ENCODE data around the gene ACSS2.
A peak's percentile ranks its signal among the peaks of the same experiment; 100 is the strongest.

Gene ACSS2

DNA sequence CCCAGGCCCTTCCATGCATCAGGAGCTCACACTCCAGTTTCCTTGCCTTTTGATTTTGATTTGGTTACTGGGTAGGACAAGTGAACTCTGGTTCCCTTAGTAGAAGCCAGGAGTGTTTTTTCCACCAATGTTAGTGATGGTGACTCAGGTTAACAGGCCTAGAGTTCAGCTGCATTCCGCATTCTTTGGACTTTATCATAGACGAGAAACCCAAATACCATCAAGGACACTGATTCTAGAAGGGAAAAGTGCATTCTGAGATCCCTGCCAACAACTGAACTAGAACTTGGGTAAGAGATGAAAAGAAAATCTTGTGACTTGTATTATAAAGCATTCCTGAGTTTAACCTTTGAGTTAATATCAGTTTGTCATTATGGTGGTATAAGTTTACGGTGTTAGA, 70.2 kb downstream of the ACSS2 start:
- no peak for DNase-seq (ENCODE audit: low read depth in 2 of 2)

DNA sequence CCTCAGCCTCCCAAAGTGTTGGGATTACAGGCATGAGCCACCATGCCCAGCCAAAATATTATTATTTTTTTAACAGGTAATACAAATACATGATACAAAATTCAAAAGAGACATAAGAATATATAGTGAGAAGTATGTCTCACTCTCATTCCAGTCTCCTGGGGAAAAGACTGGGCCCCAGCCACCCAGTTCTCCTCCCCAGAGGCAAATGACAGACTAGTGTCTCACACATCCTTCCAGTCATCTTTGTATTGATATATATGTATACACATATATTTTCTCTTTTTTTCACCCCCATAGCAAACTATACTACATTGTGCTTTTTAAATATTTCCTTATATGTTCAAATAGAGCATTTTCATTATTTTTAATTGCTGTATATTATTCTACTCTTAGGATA, 70.9 kb downstream of the ACSS2 start:
- no peak for DNase-seq (ENCODE audit: low read depth in 2 of 2)

DNA sequence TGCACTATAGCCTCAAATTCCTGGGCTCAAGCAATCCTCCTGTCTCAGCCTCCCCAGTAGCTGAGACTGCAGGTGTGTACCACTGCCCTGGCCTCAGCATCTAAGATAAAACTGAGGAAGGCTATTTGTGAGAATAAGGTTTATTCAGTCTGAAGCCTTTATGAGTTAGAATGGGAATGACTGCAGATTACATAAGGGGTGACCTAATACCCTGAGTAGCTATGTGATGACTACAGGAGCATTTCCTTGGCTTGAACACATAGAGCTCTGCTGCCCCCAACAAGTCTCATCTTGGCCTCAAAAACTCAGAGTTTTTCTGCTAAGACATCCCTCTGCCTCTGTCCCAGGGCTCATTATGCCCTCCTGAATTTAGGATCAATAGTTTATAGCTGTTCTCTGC, 71.6 kb downstream of the ACSS2 start:
- DNase-seq (ENCODE audit: low read depth in 2 of 2) = peak; percentile 36

DNA sequence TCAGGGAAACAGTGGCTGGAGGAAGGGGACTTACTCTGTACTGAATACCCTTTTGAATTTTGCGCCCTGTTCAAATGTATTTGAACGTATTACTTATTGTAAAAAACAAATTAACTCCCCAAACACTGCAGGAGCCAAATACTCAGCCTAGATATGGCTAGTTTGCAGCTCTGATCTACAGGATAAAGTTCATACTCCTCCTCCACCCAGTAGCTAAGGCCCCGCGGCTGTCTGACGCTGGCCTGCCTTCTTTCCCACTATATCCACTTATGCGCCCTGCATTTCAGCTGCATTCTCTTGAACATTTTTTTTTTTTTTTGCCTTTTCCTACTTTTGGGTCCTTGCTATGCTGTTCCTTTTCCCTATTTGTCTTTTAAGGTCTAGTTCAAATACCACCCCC, 72.7 kb downstream of the ACSS2 start:
- no peak for DNase-seq (ENCODE audit: low read depth in 2 of 2)

DNA sequence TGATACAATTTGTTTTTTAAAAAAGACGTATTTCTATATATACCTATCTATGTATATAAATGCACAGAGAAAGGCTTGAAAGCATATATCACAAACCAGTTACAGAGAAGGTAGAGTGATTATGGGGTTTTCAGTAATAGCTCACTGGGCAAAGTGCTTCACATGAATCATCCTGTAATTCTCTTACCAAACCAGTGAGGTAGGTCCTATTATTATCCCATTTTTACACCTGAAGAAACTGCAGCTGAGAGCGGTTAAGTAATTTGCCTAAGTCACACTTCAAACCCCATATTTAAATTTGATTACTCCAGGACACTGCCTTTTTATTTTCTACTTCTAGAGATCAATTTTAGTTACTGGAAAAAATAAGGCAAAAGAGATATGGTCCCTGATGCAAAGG, 74.8 kb downstream of the ACSS2 start:
- no peak for DNase-seq (ENCODE audit: low read depth in 2 of 2)

DNA sequence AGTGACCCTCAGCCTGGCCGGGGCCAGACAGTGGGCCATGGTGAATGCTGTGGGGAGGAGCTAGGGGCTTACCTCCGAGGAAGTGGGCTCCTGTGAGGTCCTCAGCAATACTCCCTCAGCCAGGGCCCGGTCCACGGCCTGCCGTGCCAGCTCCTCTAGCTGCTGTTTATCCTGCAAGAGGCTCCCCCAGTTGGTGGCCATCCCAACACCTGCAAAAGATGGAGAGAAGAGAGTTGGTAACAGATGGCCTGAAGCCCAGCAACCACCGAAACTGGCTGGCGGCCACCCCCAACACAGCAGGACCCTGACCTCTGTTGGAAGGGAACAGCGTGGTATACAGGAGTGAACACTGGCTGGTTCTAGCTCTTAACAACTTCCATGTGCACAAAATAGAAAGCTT, 75.2 kb downstream of the ACSS2 start:
- no peak for DNase-seq (ENCODE audit: low read depth in 2 of 2)

DNA sequence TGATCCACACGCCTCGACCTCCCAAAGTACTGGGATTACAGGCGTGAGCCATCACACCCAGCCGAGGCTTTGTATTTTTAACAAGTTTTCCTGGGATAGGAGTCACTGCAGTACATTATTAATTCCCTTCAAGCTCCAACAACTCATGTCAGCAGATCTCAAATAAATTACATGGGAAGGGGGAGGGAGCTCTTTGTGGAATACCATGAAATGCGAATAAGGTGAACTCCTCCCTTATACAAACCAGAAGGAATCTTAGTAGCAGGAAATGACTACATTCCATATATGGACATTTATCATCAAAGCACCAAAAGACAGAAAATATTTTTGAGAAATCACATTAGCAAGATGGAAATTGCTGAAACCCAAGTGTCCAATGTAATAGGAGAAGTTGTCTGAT, 76.3 kb downstream of the ACSS2 start:
- peak; percentile 47 to 60 for DNase-seq (ENCODE audit: low read depth in 2 of 2)

DNA sequence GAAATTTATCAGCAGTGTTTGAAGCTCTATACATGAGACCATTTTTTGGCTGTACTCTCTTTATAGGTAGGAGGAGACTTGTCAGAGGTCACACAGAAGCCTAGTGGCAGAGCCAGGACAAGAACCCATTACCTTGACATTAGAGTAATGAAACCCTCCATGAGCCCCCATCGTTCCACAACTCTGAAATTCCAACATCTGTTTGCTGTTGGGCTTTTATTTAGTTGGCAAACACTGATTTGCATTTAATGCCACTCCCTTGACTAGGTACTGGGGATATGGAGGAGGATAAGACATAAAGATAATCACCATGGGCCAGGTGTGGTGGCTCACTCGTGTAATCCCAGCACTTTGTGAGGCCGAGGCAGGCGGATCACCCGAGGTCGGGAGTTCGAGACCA, 77.5 kb downstream of the ACSS2 start:
- no peak for DNase-seq (ENCODE audit: low read depth in 2 of 2)

DNA sequence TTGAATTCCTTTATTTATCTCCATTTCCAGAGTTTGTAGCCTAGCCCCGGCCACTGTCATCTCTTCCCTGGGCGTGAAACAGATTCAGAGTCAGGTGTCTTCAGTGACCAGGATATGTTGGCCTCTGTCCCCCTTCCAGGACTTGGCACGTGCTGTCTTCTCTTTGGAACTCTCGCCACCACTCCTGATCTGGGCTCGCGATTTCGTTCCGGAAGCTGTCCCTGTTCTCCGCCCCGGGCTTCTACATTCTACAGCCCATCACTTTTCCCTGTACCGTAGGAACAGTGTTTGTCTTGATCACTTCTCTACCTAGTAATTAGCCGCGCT, 78.5 kb downstream of the ACSS2 start:
- no peak for DNase-seq (ENCODE audit: low read depth in 2 of 2)

DNA sequence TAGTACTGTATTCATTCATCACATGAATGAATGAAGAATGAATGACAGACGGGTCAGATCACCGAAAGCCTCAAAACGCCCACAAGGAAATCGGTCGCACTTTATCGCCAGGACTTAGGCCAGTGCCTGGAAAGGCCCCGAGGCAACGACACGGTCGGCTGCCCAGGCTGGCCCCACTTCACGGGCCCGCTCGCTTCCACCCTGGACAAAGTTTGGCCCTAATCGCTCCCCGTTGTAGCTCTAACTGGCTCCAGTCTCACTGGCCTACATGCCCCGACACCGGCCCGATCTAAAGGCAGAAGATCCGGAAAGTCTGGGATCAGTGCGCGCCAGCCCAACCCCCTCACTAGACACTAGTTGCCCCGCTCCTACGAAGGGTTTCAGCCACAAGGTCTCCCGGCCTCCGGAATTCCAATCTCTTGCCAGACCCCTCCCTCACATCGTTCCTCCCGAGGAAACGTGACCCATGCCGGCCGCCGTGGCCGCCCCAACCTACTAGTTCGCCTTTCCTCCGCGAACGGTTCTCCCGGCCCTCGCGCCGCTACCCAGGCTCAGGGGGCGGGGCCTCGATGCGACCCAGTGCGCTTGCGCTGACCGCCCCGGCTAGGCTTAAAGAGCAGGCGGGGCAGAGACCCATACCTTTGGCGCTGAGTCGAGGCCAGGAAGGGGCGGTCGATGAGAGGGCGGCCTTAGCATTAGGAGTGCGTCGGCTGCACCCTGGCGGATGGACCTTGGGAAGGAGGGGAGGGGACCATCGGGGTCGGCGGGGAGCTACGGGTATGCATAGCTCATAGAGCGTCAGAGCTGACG, 79.0 kb downstream of the ACSS2 start, which contains the start of the genes GSS and MYH7B:
Gene GSS (minus strand): TSS at position 576 of the 810 bp plus-strand sequence. CDS start 3,954 bp downstream, outside the sequence.
Gene MYH7B (plus strand): TSS at position 638 of the 810 bp plus-strand sequence. CDS start 22,138 bp downstream, outside the sequence.
- DNase-seq (ENCODE audit: low read depth in 2 of 2) = peak; percentile 92 to 93

DNA sequence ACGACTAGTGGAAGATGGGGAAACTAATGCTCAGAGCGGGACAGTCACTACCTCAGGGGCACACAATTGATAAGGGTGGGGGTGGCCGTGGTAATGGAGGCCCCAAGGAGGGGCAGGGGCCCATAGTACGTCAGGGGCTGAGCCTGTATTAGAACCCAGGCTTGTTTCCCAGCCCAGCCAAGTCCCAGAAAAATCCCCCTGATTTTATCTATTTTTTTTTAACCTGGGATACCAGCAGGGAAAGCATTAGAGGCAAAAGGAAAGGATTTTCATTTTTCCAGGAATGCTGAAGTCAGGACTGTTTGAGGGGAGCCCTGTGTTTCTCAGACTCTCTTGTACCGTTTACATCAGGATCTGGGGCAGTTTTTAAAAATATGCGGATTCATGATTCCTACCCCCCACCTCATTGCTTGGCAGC, 79.6 kb downstream of the ACSS2 start:
- no peak for DNase-seq (ENCODE audit: low read depth in 2 of 2)

DNA sequence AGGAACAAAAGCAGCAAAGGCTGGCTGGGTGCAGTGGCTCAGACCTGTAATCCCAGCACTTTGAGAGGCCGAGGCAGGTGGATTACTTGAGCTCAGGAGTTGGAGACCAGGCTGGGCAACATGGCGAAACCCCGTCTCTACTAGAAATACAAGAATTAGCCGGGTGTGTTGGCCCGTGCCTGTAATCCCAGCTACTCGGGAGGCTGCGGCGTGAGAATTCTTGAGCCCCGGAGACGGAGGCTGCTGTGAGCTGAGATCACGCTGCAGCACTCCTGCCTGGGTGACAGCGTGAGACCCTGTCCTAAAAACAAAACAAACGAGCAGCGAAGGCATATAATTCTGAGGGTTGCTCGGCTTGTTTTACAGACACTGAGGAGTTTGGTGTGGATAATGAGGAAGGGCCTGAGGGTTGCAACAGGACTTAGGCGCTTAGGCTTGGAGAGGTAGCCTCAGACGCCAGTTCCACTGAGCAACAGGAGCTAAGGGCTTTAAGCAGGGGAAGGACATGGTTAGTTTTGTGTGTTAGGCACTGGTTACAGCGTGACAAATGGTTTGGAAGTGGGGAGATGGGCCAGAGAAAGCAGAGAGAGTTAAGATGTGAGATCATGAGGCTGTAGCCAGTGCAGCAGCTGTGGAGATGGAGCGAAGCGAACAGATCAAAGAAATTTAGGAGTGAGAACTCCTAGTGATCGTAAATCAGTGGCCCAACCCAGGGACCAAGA, 80.5 kb downstream of the ACSS2 start:
- DNase-seq (ENCODE audit: low read depth in 2 of 2) = no peak

DNA sequence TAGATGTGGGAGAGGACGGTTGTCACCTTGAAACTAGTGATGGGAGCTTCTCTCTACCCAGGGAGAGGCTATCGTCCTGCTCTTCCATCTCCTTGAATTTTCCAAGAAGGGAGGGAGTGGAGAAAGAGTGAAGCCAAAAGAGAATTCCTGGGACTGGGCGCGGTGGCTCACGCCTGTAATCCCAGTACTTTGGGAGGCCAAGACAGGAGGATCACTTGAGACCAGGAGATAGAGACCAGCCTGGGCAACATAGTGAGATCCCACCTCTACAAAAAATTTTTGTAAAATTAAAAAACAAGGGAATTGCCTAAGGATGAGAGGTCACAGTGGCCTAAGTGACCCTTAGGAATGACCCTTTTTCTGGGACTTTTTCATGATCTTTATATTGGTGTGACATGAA, 88.1 kb downstream of the ACSS2 start:
- DNase-seq (ENCODE audit: low read depth in 2 of 2) = no peak

DNA sequence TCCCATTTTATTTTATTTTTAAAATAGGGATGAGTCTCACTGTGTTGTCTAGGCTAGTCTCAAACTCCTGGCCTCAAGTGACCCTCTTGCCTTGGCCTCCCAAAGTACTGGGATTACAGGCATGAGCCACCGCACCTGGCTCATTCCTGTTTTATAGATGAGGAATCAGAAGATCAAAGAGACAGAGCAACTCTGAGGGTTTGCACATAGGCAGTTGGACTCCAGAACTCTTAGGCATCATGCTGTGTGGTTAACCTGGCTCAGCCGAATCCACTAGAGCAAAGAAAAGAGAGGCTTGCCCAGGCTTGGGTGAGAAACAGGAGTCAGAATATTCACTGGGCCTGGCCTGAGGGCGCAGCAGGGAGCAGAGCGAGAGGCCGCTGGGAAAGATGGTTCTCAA, 88.6 kb downstream of the ACSS2 start:
- no peak for DNase-seq (ENCODE audit: low read depth in 2 of 2)

DNA sequence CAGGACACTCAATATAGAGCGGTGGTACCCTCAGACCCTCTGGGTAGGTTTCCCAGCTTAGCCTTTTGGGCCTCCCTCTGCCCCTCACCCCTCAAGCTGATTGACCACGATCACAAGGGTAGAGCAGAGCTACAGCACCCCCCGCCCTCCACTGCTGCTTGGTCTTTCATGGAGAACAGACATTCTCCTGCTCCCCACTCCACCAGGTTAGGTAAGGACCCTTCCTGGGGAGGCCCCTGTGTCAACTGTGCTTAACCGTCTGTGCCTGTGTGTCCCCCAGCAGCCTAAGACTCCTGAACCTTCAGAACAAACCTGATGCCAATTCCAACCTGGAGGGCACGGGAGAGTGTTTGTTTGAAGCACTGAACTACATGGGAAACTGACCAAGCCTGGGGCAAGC, 91.0 kb downstream of the ACSS2 start:
- no peak for DNase-seq (ENCODE audit: low read depth in 2 of 2)

DNA sequence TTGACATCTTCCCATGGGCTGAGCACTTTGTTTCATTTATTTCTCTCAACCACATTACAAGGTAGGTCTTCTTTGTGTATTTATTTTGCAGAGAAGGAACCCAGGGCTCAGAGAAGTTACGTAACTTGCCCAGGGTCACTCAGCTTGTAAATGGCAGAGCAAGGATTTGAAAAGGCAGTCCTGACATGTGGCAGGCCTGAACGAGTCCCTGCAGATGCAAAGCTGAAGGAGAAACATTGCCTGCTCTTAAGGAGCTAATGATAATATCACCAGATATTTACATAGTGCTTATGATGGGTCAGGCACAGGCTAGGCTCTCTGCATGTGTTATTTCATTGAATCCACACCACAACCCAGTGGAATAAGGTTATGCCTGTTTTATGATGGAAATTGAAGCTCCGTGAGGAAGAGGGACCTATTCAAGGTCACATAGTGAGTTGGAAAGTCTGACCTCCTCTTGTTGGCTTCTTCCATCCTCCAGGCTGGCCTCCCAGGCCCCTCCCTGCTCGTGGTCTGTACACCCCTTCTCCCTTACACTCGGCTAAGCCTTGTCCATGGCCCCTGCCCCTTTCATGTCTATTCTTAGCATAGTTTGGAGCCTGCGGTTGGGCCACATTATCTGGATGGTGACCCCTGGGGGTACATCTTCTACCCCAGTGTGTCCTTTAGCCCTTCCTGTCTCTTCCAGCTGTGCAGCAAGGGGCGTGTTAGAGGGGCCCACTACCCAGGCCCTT, 91.8 kb downstream of the ACSS2 start:
- DNase-seq (ENCODE audit: low read depth in 2 of 2) = no peak

DNA sequence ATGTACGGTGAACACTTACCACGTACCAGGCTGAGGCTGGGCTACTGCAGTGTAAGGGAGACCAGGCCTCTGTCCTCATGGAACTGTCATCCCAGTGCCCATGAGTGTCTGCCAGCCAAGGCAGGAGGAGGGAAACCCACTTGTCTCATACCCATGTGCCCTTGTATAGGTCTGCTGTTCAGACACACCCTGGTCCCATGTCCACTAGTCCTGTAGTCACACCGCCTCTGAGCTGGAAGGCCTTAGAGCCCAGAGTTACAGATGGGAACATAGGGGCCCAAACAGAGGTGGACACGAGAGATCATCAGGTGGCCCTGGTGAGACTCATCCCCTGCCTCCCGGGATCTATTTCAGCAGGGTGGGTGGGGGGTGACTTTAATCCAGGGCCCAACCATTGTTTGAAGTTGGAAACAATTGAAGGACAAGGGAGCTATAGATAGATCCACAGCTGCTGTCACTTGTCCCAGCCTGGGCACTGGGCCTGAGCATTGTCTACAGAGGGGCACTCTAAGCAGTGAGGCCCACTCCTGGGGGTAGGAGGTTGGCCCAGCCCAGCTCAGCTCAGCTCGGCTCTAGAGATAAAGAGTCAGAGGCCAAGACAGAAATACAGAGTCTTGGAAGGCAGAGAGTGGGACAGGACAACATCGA, 93.9 kb downstream of the ACSS2 start:
- no peak for DNase-seq (ENCODE audit: low read depth in 2 of 2)

DNA sequence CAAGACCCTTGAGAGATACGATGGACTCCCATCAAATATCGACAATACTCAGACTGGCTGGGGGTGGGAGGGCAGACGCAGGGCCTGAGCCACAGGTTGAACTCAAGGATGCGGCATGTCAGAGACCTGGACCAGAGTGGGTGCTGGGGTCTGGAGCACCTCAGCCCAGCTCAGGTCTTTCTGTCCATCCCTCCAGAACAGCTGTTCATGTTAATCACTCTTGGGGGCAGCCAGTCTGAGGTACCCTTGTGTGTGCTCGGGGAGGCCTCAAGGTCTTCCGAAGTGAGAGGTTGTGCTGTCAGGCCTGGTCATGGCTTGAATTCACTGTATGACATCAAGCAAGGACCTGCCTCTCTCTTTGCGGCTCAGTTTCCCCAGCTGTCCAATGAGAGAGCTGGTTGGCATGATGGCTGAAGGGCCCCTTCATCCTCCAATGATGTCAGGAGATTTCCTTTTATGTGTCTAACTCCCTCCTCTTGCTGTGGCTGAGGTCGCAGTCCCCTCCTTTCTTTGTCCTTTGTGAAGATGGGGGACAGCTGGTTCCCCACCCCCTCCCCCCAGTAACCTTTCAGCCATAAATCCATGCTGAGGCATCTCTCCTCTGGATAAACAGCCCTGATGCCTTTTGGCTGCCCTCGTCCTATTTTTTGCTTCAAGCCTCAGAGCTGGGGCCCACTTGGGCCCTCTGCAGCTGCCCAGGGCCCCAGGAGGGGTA, 94.6 kb downstream of the ACSS2 start:
- DNase-seq (ENCODE audit: low read depth in 2 of 2) = no peak

DNA sequence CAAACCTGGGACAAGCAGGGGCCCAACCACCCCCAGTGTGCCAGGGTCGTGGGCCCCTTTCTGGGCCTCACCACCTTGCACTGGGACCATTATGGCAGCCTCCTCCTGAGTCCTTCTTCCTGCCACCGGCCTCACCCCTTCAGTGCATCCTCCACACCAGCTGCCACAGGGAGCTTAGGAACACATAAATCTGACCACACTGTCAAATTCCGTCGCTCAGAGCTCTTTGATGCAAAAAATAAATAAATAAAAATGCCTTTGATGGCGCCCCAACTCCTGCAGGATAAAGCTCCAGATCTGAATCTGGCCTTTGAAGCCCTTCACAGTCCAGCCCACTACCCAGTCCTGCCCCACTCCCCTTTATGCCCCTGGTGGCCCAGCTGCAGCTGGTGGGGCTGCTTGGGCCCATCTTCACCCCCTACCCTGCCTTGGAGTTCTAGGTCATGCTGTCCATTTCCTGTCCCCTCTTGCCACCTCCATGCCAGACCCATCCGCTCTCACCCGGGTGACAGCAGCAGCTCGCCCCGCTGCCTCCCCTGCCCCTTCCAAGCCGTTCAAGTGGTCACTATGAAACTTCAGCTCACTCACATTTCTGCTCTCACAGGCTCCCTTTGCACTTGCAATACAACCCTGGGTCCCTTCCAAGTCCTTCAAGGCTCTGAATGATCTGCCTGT, 95.3 kb downstream of the ACSS2 start:
- DNase-seq (ENCODE audit: low read depth in 2 of 2) = no peak

DNA sequence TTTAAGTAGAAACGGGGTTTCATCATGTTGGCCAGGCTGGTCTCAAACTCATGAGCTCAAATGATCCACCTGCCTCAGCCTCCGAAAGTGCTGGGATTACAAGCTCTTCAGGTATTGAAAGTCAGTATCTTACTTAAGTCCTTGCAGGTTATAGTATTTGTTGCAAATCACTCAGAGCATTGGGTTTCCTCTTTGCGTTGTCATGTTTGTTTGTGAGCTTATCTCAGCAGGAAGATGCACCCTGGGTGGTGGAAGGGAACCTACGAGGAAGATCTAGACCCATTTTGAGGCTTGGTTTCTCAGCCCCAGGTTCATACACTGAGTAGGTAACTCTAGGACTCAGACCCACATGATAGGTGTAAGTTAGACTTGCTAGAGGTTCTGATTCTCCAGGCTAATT, 97.8 kb downstream of the ACSS2 start:
- no peak for DNase-seq (ENCODE audit: low read depth in 2 of 2)

DNA sequence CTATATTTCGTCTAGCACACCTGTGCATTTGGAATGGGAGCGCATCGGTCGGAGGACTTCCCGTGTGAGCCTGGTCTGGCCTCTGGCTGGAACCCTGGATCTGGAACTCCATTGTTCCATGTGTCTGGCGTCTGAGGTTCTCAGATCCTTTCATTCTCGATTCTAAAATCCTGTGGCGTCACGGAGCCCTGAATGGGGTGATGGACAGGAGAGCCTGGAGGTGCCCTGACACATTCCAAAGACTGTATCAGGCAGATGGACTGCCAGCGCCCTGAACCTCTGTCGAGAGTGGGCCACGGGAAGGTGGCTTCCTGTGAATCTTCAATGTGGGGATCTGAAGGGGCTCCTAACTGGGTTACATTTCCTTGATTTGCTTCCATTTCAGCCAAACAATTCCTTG, 99.9 kb downstream of the ACSS2 start:
- DNase-seq (ENCODE audit: low read depth in 2 of 2) = no peak
